ENCODE data around the gene ADAMTS7.

ADAMTS7 gene

DNA sequence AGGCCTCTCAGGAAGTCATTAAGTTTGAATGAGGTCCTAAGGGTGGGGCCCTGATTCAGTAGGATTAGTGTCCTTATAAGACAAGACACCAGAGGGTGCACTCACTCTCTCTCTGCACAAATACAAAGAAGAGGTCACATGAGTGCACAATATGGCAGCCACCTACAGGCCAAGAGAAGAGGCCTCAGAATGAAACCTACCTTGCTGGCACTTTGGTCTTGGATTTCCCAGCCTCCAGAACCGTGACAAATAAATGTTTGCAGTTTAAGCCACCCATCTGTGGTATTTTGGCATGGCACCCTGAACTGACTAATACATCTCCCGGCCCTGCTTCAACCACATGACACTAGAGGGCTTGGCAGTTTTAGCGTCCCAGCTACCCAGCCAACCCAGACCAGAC lies 96.4 kb downstream of the ADAMTS7 start:
- no peak for DNase-seq

DNA sequence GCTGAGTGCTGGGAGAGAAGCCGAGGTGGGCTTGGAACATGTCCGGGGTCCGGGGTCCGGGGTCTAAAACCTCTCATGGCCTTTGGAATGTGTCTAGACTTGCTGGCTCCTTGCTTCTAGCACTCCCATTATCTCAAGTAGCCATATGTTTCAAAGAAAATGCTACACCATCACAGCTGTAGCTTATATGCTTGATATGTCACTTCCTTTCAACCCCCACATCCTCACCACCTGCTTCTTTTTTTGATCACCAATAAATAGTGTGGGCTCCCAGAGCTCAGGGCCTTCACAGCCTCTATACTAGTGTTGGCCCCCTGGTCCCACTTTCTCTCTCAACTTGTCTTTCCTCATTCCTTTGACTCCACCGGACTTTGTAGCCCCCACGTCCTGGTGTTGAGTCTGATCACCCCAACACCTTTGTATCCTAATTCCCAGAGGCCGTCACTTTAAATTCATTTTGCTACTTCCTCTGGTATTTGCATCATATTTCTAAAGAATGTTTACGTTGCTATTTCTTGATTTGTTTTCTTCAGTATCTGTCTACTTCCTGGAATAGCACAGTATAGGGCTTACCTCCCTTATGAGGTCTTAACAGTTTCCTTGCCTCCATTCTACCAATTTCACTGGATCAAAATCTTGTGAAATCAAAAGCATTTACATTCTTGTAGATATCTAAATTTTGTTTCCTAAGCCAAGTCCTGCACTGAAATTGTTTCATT lies 98.3 kb downstream of the ADAMTS7 start:
- DNase-seq: no peak

DNA sequence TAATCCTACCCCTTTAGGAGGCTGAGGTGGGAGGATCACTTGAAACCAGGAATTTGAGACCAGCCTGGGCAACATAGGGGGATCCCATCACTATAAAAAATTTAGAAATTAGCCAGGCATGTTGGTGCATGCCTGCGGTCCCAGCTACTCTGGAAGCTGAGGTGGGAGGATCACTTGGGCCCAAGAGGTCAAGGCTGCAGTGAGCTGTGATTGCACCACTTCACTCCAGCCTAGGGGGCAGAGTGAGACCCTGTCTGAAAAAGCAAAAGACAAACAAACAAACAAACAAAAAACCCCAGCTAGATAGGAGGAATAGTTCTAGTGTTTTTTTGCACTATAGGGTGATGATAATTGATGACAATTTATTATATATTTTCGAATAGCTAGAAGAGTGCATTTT lies 99.6 kb downstream of the ADAMTS7 start:
- DNase-seq: no peak

DNA sequence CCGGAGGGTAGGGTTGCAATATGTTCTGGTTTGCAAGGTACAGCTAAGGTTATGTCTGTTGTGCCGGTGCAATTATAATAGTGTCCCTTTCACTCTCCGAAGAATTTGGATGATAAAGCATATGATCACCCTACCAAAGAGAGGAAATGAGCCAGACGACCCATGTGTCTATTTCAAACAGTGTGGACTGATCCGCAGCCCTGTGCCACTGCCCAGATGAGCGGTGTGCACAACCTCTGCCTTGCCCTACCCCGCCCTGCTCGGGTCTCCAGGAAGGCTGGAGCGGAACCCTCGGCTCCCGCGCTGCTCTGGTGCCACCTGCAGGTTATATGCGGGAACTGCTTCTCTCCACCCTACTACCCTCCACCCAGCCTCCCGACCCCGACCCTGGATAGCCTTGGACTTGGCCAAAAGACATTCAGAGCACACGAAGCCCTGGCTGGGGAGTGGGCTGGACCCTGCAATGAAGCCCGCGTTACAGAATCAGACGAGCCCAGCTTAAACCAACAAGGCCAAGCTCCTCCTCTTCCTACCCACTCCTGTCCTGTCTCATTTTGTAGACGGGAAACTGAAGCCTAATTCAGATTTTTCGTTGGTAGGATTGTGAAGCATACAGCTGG lies 101.9 kb downstream of the ADAMTS7 start:
- DNase-seq: peak; percentile 1 to 63 (median 54)
